HEK293T (cell line): ENCODE results near the gene CRAT.

ENCODE experiments used
- CTCF ChIA-PET: fragments of 350-600 bp; formaldehyde crosslinking; extraction: SDS; loops from one replicate; lab custom pipeline; 2021; ENCODE audit warnings: antibody characterized with exemption, inconsistent platforms; lab: Yijun Ruan, JAX
- POLR2A ChIA-PET: fragments of 350-600 bp; formaldehyde crosslinking; extraction: SDS; loops from one replicate; lab custom pipeline; 2020; ENCODE audit warnings: antibody characterized with exemption, inconsistent platforms; lab: Yijun Ruan, JAX
- DNase-seq: peaks from one replicate; pipeline ENCODE4 v3.0.0; 2012; ENCODE audit warnings: mixed read lengths; ENCODE audit errors: extremely low spot score
- ARNT ChIP-seq: fragments of 450-650 bp; IDR thresholded peaks from 2 replicates; pipeline ENCODE4 v1.6.1; 2017; ENCODE audit warnings: mild to moderate bottlenecking
- BHLHE40 ChIP-seq: fragments of 450-650 bp; IDR thresholded peaks from 2 replicates; pipeline ENCODE4 v1.6.1; 2016; ENCODE audit warnings: mild to moderate bottlenecking, moderate library complexity, borderline replicate concordance
- CTBP1 ChIP-seq: fragments of 450-650 bp; IDR thresholded peaks from 2 replicates; pipeline ENCODE4 v1.6.1; 2016; ENCODE audit warnings: borderline replicate concordance
- ELF4 ChIP-seq: fragments of 450-650 bp; IDR thresholded peaks from 2 replicates; pipeline ENCODE4 v1.6.1; 2017; ENCODE audit warnings: antibody characterized with exemption
- FOXA1 ChIP-seq: fragments of 450-650 bp; IDR thresholded peaks from 2 replicates; pipeline ENCODE4 v1.6.1; 2016; ENCODE audit warnings: mild to moderate bottlenecking
- FOXK2 ChIP-seq: fragments of 450-650 bp; IDR thresholded peaks from 2 replicates; pipeline ENCODE4 v1.6.1; 2016; ENCODE audit warnings: mild to moderate bottlenecking
- FOXM1 ChIP-seq: fragments of 450-650 bp; IDR thresholded peaks from 2 replicates; pipeline ENCODE4 v1.6.1; 2017; ENCODE audit warnings: mild to moderate bottlenecking, borderline replicate concordance
- HDGF ChIP-seq: fragments of 450-650 bp; IDR thresholded peaks from 2 replicates; pipeline ENCODE4 v1.6.1; 2017; ENCODE audit warnings: antibody characterized with exemption, borderline replicate concordance
- L3MBTL2 ChIP-seq: fragments of 450-650 bp; conservative IDR thresholded peaks from 2 replicates; pipeline ENCODE4 v1.6.1; 2016; ENCODE audit warnings: mild to moderate bottlenecking
- LEF1 ChIP-seq: fragments of 450-650 bp; IDR thresholded peaks from 2 replicates; pipeline ENCODE4 v1.6.1; 2017; ENCODE audit warnings: mild to moderate bottlenecking, borderline replicate concordance
- NFRKB ChIP-seq: fragments of 450-650 bp; IDR thresholded peaks from 2 replicates; pipeline ENCODE4 v1.6.1; 2016; ENCODE audit warnings: mild to moderate bottlenecking, moderate library complexity
- PKNOX1 ChIP-seq: fragments of 450-650 bp; IDR thresholded peaks from 2 replicates; pipeline ENCODE4 v1.6.1; 2016
- SP1 ChIP-seq: fragments of 450-650 bp; IDR thresholded peaks from 2 replicates; pipeline ENCODE4 v1.6.1; 2017
- SUZ12 ChIP-seq: fragments of 450-650 bp; IDR thresholded peaks from 2 replicates; pipeline ENCODE4 v1.6.1; 2016; ENCODE audit warnings: mild to moderate bottlenecking
- TARDBP ChIP-seq: fragments of 450-650 bp; IDR thresholded peaks from 2 replicates; pipeline ENCODE4 v1.6.1; 2016
- ZNF384 ChIP-seq: fragments of 450-650 bp; IDR thresholded peaks from 2 replicates; pipeline ENCODE4 v1.6.1; 2016

CRAT gene

GRCh38 chr9:129107651-129108050 lies 2.9 kb downstream of the CRAT start:
- POLR2A ChIA-PET: interaction anchor here (1.2 kb wide), 1 partner anchor 25 kb away, joined by 3 read pairs; no protein-coding TSS in a partner anchor
- CTCF ChIA-PET: no interaction called here
- TF ChIP-seq FOXM1: no peak
- TF ChIP-seq SUZ12: no peak
- TF ChIP-seq L3MBTL2: no peak
- no peak for TF ChIP-seq TARDBP
- no peak for TF ChIP-seq PKNOX1
- TF ChIP-seq ELF4: no peak
- TF ChIP-seq LEF1: no peak
- TF ChIP-seq ZNF384: no peak
- TF ChIP-seq BHLHE40: no peak
- no peak for TF ChIP-seq NFRKB
- no peak for TF ChIP-seq CTBP1
- no peak for DNase-seq

GRCh38 chr9:129105857-129106694 lies 4.5 kb downstream of the CRAT start:
- TF ChIP-seq L3MBTL2 (no peak), BHLHE40 (no peak), PKNOX1 (no peak), SUZ12 (no peak), FOXM1 (no peak), TARDBP (no peak), ARNT (no peak), ZNF384 (no peak), SP1 (no peak), CTBP1 (no peak), FOXA1 (no peak), FOXK2 (no peak), HDGF (no peak), ELF4 (no peak), NFRKB (no peak), LEF1 (no peak)
- DNase-seq: no peak
- ChIA-PET CTCF (interaction anchor here (0.8 kb wide), 1 partner anchor 26 kb away, joined by 6 read pairs; no protein-coding TSS in a partner anchor), POLR2A (no interaction called here)

- POLR2A ChIA-PET: no interaction called here
- no peak for DNase-seq
- CTCF ChIA-PET: interaction anchor here (0.8 kb wide), 1 partner anchor 9 kb away, joined by 3 read pairs; no protein-coding TSS in a partner anchor
- TF ChIP-seq PKNOX1 (no peak), BHLHE40 (no peak), ZNF384 (no peak), SUZ12 (no peak), FOXK2 (no peak), FOXA1 (no peak), NFRKB (no peak), TARDBP (no peak), L3MBTL2 (no peak), FOXM1 (no peak), HDGF (no peak), ELF4 (no peak), SP1 (no peak), ARNT (no peak), LEF1 (no peak), CTBP1 (no peak)
Measured at GRCh38 chr9:129104051-129104450, 6.5 kb downstream of the CRAT start.

- no peak for DNase-seq
- TF ChIP-seq TARDBP (no peak), PKNOX1 (no peak), HDGF (no peak), SUZ12 (no peak), BHLHE40 (no peak), NFRKB (no peak), ELF4 (no peak), FOXK2 (no peak), FOXA1 (no peak), ZNF384 (no peak), L3MBTL2 (no peak), CTBP1 (no peak), LEF1 (no peak)
- POLR2A ChIA-PET: no interaction called here
- CTCF ChIA-PET: interaction anchor here (0.8 kb wide), 1 partner anchor 10 kb away, joined by 3 read pairs; no protein-coding TSS in a partner anchor
Measured at GRCh38 chr9:129103595-129103965, 7.0 kb downstream of the CRAT start.

GRCh38 chr9:129102791-129103594 lies 7.6 kb downstream of the CRAT start:
- peak; percentile 73 for DNase-seq
- ChIA-PET CTCF (interaction anchor here (0.8 kb wide), 1 partner anchor 10 kb away, joined by 3 read pairs; no protein-coding TSS in a partner anchor), POLR2A (no interaction called here)
- no peak for TF ChIP-seq HDGF
- no peak for TF ChIP-seq LEF1
- no peak for TF ChIP-seq CTBP1
- TF ChIP-seq TARDBP: no peak
- TF ChIP-seq FOXA1: no peak
- TF ChIP-seq ARNT: no peak
- TF ChIP-seq L3MBTL2: no peak
